HG03521 (cell line): ENCODE measurements around the gene CDC42BPB.
"Not testable (repeated sequence)": the region's sequence is repeated elsewhere in the genome, so short reads cannot be mapped to it uniquely, and the experiment has no call there.

ENCODE experiments used
- ATAC-seq: cut with Tn5 transposase; IDR thresholded peaks from one replicate; pipeline ENCODE4 v1.9.1; 2021; ENCODE audit warnings: mild to moderate bottlenecking, moderate library complexity; ENCODE audit not compliant: unreplicated experiment

CDC42BPB gene

DNA sequence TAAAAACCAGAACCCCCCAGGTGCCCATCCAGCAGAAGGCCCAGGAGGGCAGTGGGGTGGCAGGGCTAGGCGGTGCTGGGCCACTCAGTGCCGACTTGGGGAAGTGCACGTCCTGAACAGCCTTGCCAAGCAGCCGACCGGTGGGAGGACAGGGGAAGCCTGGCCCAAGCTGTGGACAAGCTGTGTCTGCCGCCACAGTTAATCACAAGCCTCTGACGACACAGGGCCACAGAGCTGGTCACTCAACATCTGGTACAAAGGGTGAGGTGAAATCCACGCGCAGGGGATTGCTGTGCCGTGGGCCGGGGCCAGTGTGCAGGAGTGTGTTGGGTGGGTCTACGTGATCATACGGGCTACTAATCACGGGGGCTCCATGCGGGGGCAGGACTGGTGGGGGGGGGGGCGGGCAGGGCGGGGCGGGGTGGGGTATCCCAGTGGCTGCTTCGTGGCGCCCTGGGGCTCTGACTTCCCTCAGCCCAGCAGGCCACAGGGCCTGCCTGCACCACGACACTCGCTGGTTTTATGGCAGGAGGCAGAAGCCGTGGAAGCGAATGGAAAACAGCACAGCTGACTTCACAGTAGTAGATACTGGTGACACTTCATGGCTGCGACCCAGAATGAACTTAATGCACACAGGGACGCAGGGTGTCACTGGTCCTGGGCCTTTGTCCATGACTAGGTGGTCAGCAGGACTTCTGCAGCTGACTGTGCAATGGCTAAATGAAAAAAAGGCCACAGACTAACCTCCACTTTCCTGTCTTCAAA lies 124.7 kb downstream of the CDC42BPB start:
- no peak for ATAC-seq

DNA sequence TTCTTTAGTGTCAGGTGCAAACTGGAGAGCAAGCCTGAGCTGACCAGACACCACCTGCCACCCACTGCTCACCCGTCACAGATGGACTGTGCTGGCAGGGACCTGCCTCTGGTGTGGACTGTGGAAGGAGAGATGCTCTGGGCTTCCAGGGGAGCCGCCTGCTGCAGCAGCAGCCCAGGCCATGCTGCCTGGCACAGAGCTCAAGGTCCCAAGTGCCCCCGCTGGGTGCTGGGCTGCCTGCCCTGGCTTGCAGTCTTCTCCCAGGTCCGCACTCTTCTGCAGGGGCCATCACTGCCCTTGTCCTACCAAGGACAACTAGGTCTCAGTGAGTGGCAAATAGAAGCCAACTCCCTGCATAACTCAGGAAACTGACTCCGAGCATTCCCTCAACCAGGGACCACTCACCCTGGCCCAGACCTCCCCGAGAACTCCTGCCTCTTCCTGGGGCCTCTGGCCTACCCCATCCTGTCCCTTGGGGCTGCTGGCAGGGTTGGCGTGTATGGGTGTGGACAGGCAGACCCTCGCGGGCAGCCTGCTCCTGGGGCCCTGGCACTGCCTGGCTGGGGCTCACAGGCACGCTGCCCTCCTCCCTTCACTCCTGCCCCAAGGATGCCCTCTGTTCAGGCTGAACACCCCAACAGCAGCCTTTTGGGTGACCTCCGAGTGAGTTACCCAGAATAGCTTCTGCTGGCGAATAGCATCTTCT lies 125.6 kb downstream of the CDC42BPB start:
- ATAC-seq: no peak

DNA sequence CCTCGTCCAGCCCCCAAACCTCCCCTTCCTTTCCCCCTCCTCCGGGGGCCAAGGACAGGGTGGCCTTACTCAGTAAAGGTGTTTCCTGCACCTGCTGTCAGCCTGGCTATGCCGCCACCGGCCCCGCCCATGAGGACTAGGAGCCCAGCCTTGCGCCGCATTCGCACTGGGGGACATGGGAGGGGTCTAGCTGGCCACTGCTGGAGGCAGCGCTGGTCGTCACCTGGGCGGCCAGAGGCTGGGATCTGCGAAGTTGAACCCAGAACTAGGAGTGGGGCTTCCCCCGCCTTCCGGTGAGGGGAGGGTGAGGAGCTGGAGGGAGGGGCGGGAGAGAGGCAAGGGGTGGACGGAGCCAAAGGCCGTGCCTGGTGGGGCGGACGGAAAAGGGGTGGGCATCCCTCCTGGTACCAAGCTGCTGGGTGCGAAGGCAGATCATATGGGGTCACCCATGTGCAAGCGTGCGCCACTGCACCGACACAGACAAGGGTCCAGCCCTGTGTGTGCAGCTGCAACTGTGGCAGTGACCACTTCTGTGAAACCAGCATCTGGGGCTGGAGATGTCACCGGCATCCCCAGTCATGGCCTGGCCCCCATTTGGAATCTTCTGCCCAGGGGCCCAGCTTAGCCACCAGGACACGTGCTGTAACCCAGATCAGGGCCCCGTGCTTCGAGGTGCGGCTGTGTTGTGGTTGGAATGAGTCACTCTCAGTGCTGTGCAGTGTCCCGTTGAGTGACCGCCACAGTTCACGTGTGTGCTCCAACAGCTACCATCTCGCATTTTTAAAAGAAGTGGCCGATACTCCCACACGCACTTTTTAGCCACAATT lies 126.4 kb downstream of the CDC42BPB start:
- ATAC-seq: no peak

DNA sequence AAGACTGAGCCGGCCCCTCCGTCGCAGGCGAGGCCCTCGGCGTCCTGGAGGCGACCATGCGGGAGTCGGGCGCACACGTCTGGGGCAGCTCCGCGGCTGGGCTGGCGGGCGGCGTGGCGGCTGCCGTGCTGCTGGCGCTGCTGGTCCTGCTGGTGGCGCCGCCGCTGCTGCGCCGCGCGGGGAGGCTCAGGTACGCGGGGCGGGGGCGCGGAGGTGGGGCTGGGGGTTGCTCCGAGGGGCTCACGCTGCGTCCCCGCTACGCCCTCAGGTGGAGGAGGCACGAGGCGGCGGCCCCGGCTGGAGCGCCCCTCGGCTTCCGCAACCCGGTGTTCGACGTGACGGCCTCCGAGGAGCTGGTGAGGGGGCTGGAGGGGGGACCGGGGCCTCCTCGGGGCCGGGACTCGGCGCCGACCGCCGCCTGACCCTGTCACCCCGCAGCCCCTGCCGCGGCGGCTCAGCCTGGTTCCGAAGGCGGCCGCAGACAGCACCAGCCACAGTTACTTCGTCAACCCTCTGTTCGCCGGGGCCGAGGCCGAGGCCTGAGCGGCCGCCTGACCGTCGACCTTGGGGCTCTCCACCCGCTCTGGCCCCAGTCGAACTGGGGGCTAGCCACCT lies 127.1 kb downstream of the CDC42BPB start:
- no peak for ATAC-seq

DNA sequence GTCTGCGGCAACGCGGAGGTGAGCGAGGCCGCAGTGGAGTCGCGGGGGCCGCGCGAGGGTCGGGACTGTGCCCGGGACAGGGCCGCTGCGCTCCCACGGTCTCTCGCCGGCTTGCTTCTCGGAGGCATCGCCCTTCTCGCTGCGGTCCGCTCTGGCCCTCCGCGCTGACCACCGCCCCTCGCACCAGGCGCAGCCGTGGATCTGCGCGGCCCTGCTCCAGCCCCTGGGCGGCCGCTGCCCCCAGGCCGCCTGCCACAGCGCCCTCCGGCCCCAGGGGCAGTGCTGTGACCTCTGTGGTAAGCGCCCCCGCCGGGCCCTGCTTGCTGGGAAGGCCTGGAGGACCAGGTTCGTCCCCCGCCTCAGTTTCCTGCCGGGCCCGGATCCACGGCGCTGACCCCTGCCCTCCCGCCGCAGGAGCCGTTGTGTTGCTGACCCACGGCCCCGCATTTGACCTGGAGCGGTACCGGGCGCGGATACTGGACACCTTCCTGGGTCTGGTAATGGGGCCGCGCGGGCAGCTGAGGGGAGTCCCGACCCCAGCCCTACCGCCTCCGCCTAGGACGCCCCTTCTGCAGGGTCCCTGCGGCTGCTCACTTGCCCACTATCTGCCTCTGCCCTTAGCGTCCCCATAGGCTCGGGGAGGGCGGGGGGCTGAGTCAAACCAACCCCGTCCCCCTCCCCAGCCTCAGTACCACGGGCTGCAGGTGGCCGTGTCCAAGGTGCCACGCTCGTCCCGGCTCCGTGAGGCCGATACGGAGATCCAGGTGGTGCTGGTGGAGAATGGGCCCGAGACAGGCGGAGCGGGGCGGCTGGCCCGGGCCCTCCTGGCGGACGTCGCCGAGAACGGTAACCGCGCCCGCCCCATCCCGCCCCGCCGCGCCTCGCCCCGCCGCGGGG lies 127.9 kb downstream of the CDC42BPB start:
- ATAC-seq: no peak

DNA sequence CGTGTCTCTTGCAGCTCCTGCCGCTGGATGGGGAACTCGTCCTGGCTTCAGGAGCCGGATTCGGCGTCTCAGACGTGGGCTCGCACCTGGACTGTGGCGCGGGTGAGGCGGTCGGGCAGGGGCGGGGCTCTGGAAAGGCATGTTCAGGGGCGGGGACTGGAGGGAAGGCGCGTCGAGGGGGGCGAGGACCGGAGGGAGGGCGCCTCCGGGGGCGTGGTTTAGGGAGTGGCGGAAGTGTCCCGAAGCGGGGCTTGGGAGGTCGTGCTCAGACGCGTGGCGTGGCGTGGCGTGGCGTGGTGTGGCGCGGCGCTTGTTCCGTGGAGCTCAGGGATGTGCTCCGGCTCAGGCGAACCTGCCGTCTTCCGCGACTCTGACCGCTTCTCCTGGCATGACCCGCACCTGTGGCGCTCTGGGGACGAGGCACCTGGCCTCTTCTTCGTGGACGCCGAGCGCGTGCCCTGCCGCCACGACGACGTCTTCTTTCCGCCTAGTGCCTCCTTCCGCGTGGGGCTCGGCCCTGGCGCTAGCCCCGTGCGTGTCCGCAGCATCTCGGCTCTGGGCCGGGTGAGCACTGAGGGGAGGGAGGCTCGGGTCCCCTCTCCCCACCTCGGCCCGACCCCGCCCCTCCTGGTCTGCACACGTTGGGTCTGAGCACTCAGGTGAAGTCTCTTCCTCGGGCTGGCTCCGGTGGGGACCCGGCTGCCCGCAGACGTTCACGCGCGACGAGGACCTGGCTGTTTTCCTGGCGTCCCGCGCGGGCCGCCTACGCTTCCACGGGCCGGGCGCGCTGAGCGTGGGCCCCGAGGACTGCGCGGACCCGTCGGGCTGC lies 128.7 kb downstream of the CDC42BPB start:
- peak; percentile 56 for ATAC-seq

DNA sequence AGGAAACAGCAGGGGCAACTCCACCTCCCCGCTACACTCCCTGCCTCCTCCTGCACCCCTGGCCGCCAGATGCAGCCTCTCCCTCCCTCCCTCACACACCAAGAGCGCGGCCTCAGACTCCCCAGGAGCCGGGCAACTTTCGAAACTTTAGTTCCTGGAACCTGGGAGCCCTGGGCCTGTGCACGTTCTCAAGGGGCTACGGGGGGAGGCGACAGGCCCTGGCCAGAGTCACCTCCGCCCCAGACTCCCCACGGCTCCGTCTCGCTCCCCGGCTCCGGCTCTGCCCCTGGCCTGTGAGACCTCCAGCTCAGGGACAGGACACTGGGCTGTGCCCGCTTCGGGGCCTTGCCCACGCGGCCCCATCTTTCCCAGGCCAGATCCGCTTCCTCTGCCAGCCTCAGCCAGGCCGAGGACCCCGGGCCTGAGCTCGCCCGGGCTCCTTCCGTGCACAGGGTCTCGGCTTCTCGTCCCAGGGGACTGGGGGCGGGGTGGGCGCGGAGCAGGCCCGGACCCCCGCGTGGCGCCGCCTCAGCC lies 129.4 kb downstream of the CDC42BPB start:
- peak; percentile 6 for ATAC-seq

DNA sequence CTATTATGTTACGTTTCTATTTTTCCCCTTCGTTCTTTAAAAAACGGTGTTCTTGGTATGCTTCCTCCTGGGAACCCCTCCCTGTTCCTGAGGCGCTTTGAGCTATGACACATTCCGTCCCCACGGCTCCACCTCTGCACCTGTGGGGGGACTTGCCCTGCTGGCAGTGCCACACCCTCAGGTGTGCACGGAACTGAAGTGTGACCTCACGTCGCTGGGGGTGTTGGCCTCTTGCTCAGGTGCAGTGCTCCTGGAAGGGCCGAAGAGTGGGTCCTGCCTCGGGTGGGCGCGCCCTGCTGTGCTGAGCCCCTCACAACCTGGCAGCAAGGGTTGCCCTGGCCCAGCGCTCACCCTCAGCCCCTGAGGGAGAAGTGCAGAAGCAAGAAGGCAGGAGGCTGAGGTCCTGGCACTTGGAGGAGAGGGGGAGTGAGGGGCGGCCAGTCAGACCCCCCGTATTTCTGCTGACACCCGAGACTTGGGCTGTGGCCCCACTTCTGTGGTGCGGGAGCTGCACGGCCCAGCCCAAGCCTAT lies 129.9 kb downstream of the CDC42BPB start:
- ATAC-seq: no peak

DNA sequence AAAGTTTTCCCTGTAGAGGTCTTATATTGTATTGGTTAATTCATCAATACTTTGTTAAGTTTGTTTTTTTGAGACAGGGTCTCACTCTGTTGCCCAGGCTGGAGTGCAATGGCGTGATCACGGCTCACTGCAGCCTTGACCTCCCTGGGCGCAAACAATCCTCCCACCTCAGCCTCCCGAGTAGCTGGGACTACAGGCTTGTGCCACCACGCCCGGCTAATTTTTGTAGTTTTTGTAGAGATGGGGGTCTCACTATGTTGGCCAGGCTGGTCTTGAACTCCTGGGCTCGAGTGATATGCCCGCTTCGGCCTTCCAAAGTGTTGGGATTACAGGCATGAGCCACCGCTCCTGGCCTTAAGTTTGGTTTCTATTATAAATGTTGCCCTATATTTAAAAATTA lies 130.5 kb downstream of the CDC42BPB start:
- ATAC-seq: not testable (repeated sequence)

DNA sequence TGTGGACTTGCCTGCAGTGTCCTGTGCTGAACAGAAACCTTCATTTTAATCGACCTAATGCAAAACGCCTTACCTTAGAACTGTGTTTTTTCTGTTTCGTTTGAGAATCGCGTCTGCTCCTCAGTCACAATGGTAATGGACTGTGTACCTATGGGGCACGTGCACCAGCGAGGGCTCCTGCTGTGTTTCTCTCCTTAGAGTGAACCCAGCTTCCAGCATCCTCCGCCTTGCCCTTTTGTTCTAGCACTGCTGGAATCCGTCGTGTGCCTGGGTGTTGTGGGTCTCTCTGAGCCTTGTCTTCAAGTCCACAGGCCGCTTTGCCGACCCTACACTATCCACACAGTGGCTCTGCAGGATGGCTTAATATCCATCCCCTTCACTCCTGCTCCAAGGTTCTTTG lies 131.2 kb downstream of the CDC42BPB start:
- no peak for ATAC-seq

DNA sequence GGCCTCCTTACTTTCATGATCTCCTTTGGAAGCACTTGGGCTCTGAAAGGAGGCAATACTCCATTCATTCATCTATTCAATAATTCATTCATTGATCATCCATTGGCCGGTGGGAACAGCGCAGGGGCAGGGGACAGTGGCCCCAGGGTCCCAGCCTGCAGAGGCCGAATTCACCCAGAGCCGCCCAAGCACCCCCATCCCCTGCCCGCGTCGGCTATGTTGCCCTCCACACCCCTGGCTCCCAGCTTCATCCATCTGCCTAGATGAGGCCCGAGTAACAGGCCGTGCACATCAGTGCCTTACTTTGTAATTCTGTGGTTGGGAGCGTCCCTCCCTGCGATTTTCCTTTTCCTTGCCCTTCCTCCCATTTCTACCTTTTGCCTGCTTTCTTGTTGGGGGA lies 131.7 kb downstream of the CDC42BPB start:
- no peak for ATAC-seq

DNA sequence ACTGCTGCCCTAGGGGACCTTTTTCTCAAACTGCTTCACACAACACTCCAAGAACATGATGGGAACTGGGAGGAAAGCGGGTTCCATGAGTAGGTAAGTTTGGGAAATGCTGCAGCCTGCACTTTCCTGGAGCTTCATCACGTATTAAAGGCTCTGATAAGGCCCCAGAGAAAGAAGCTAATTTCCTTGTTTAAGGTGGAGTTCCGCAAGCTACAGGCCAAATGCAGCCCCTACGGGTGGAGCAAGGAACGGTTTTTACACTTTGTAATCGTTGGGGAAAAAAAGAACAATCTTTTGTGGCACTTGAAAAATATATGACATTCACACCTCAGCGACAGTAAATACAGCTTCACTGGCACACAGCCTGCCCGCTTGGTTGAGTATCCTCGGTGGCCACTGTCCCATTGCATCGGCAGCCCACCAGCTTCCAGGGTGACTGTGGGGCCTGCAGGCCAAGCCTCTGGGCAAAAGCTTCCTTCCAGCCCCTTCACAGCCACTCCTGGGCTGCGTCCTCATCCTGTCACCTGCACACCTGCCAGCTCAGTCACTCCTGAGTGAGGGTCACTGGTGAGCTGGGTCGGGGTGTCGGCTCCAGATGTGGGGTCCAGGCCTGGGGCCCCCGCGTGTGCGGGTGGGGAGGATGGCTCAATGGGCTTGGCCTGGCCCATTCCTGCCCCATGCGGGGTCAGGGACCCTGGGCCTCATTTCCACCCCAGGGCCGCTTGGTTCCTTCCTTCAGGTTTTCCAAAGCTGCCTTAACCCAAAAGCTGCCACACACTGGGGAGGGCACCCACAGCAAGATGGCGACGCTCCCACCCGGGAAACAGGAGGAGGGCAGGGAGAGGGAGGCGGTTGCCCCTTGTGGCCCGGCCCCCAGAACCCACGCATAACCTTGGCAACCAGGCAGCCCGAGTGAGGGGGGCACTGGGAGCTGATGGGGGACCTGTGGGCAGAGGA lies 132.4 kb downstream of the CDC42BPB start:
- no peak for ATAC-seq

DNA sequence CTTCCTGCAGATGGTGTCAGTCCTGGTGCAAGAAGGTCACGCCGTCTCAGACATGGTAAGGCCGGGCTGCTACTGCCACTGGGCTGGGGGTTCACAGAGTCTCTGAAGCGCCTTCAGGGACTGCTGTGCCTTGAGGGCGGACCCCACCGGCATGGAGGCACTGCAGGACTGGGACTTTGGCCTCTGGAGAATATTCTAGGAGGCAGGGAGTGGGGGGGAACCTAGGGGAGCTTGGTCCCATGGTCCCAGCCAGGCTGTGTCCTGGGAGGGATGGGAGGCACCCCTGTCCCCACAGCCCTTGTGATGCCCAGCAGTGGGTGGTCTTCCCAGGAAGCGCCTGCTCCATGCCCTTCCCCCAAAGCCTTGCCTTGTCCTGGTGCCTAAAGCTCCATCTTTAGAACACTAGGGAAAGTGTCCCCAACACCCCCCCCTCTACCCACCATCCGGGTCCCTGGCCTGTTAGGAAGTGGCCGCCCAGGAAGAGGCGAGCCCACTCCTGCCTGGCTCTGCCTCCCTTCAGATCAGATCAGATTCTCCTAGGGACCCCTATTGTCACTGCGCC lies 133.3 kb downstream of the CDC42BPB start:
- ATAC-seq: no peak

DNA sequence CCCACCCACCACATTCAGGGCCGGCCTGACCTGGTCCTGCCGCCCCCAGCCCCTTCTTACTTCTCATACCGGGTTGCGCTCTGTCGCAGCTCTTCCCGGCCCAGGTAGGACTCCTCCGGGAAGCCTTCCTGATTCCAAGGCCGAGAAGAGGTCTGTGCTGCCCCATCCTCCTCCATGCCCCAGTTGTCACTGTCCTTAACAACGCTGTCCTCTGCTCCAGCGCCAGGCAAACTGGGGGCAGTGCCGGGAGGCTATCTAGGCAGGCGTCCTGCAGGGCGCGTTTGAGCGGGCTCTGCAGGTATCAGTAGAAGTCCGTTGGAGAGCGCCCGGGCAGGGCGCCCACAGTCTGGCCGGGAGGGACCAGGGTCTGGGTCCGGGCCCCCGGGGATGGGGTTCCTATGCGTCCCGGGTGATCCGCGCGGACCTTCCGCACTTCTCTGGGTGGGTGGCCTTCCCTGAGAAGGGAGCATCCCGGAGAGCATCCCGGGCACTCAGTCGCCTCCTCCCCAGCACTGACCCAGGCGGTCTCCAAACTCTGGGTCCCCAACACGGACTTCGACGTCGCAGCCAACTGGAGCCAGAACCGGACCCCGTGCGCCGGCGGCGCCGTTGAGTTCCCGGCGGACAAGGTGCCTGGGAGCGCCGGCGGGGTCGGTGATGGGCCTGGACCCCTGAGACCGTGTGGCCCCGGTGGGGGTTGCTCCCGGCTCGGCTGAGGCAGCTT lies 134.0 kb downstream of the CDC42BPB start:
- no peak for ATAC-seq

DNA sequence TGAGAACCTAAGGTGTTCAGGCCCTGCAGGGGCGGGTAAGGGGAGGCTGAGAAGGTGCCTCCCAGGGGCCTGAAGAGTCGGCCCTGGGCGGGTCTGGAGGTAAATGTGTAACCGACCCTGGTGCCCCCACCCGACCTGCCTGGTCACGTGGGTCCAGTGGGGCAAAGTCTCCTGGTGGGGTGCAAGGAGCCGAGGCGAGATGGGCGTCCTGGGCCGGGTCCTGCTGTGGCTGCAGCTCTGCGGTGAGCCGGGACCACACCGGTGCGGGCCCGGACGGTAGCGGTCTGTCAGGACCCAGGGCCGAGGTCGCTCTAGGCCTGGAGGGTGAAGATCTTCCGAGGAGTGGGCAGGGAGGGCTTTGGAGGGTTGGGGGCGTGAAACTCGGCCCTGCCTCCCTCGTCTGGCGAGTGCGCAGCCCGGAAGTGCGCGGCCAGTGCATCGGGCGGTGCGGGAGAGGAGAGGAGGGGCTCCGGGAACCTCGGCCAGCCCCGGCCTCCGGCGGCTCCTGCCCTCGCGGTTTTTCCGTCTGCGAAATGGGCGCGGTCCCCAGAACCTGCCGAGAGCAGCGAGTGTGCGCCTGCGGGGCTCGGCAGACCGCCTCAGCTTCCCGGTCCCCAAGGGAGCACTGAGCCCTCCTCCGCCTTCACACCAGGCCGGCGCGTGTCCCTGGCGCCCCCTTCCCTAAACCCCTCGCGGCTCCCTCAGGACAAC lies 134.7 kb downstream of the CDC42BPB start, which contains the start of gene AMN:
Gene AMN (plus strand): TSS at position 174 of the 711 bp plus-strand sequence. CDS start 26 bp downstream, at position 200.
- no peak for ATAC-seq

DNA sequence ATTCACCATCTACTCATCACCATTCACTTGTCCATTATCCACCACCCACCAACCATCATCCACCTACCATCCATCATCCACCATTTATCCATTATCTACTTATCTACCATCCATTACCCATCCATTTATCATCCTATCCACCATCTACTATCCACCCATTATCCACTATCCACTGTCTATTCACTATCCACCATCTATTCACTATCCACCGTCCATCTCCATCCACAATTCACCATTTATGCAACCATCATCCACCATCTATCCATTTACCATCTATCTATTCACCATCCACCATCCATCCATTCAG lies 136.4 kb downstream of the CDC42BPB start:
- no peak for ATAC-seq
